Calu3 (cell line): ENCODE measurements around the gene FZR1. TPM values are rescaled to one million over a fixed set of nuclear protein-coding genes. Genes with fewer than 3 reads are reported as not detected.
"Not testable (repeated sequence)": the region's sequence is repeated elsewhere in the genome, so short reads cannot be mapped to it uniquely, and the experiment has no call there.

ENCODE experiments used
- BruUV-seq: library from RNA; stranded (reverse); fragments of 400-500 nt; replicated peaks from 2 replicates; lab custom pipeline; 2021; lab: Mats Ljungman, UMichigan
- CTCF ChIA-PET: fragments of 300-600 bp; sonication (Branson Sonifier 250); formaldehyde crosslinking; loops from one replicate; lab custom pipeline; 2022; ENCODE audit warnings: antibody characterized with exemption; lab: Charles Lee
- DNase-seq: peaks from one replicate; pipeline ENCODE4 v3.0.0; 2022
- H3K27ac Mint-ChIP-seq: one replicate; pipeline ENCODE4 v1.8.0; 2022; ENCODE audit warnings: mixed read lengths; ENCODE audit not compliant: unreplicated experiment
- H3K27me3 Mint-ChIP-seq: one replicate; pipeline ENCODE4 v1.8.0; 2022; ENCODE audit warnings: mixed read lengths; ENCODE audit not compliant: unreplicated experiment
- H3K36me3 Mint-ChIP-seq: one replicate; pipeline ENCODE4 v1.8.0; 2022; ENCODE audit warnings: mild to moderate bottlenecking, moderate library complexity, mixed read lengths; ENCODE audit not compliant: insufficient read depth, unreplicated experiment
- H3K4me1 Mint-ChIP-seq: one replicate; pipeline ENCODE4 v1.8.0; 2022; ENCODE audit warnings: mild to moderate bottlenecking, low read depth, mixed read lengths; ENCODE audit not compliant: unreplicated experiment
- H3K4me3 Mint-ChIP-seq: one replicate; pipeline ENCODE4 v1.8.0; 2022; ENCODE audit warnings: mild to moderate bottlenecking, low read depth, moderate library complexity, mixed read lengths; ENCODE audit not compliant: unreplicated experiment
- H3K9me3 Mint-ChIP-seq: one replicate; pipeline ENCODE4 v1.8.0; 2022; ENCODE audit warnings: low read depth, mixed read lengths; ENCODE audit not compliant: unreplicated experiment
- CTCF ChIP-seq: fragments of 200-600 bp; IDR thresholded peaks from one replicate; pipeline ENCODE4 v1.8.0; 2022; ENCODE audit warnings: antibody characterized with exemption; ENCODE audit not compliant: unreplicated experiment
- intact Hi-C: fragments of 100-400 bp; cut with micrococcal nuclease; formaldehyde crosslinking; loops from one replicate; pipeline ENCODE4 v1.10.0; 2022; ENCODE audit not compliant: unreplicated experiment
- total RNA-seq: library from RNA; stranded (reverse); gene quantifications from 2 replicates; pipeline ENCODE4 v1.2.3, GENCODE V29; 2022

FZR1 gene
- total RNA-seq, 1 experiment from 2014 or later: 33.1 TPM

- H3K9me3 Mint-ChIP-seq: no peaks in the 10 kb centered on the region
- intact Hi-C loops: no loop called here
- no peak for DNase-seq
- no peaks in the 10 kb centered on the region for H3K27me3 Mint-ChIP-seq
- H3K4me3 Mint-ChIP-seq: no peak overlapping the region
- BruUV-seq: no TSS peak
- peaks cover 34% of the 10 kb centered on the region for H3K36me3 Mint-ChIP-seq
- H3K4me1 Mint-ChIP-seq: no peaks in the 10 kb centered on the region
- CTCF ChIA-PET: no interaction called here
- no peak for TF ChIP-seq CTCF
- H3K27ac Mint-ChIP-seq: no peak overlapping the region
Observed at GRCh38 chr19:3578390-3578789, 72.3 kb downstream of the FZR1 start.

- Mint-ChIP-seq H3K36me3 (peaks cover 15% of the 10 kb centered on the region), H3K9me3 (no peaks in the 10 kb centered on the region), H3K27me3 (no peaks in the 10 kb centered on the region), H3K27ac (no peak overlapping the region), H3K4me3 (no peak overlapping the region), H3K4me1 (no peaks in the 10 kb centered on the region)
- intact Hi-C loops: no loop called here
- no TSS peak for BruUV-seq
- CTCF ChIA-PET: interaction anchor here (0.7 kb wide), 1 partner anchor 12 kb away, joined by 3 read pairs; no protein-coding TSS in a partner anchor
- DNase-seq: no peak
- no peak for TF ChIP-seq CTCF
Observed at GRCh38 chr19:3580156-3580934, 74.2 kb downstream of the FZR1 start.

DNA sequence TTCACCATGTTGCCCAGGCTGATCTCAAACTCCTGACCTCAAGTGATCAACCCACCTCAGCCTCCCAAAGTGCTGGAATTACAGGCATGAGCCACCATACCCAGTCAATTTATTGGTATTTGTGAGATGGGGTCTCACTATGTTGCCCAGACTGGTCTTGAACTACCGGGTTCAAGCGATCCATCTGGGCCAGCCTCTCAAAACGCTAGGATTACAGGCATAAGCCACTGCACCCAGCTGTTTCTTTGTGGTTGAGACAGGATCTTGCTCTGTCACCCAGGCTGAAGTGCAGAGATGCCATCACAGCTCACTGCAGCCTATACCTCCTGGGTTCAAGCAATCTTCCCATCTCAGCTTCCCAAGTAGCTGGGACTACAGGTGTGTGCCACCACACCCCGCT, 75.7 kb downstream of the FZR1 start:
- not testable (repeated sequence) for H3K27me3 Mint-ChIP-seq

DNA sequence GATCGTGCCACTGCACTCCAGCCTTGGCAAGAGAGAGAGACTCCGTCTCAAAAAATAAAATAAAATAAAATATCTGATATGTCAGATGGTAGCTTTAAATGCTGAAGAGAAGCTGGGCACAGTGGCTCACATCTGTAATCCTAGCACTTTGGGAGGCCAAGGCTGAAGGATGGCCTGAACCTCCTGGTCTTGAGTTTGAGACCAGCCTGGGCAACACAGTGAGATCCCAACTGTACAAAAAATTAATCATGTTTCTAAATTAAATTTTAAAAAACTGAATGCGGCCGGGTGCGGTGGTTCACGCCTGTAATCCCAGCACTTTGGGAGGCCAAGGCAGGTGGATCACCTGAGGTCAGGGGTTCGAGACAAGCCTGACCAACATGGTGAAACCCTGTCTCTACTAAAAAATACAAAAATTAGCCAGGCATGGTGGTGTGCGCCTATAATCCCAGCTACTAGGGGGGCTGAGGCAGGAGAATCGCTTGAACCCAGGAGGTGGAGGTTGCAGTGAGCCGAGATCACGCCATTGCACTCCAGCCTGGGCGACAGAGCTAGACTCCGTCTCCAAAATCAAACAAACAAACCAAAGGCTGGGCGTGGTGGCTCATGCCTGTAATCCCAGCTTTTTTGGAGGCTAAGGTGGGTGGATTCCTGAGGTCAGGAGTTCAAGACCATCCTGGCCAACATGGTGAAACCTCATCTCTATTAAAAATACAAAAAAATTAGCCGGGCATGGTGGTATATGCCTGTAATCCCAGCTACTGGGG, 78.1 kb downstream of the FZR1 start:
- not testable (repeated sequence) for H3K27ac Mint-ChIP-seq, H3K27me3 Mint-ChIP-seq

More for the DNA sequence above, 75.7 kb downstream of the FZR1 start:
- BruUV-seq, H3K9me3 Mint-ChIP-seq, intact Hi-C loops, H3K36me3 Mint-ChIP-seq, DNase-seq, H3K27ac Mint-ChIP-seq, CTCF ChIA-PET, H3K4me3 Mint-ChIP-seq, H3K4me1 Mint-ChIP-seq: not testable (repeated sequence)

GRCh38 chr19:3585301-3586126, 79.4 kb downstream of the FZR1 start, which contains the start of gene GIPC3:
TSS of gene GIPC3 (plus strand) at chr19:3585478. CDS start at chr19:3585598, 120 bp downstream.
- intact Hi-C loops: no loop called here
- H3K9me3 Mint-ChIP-seq: no peaks in the 10 kb centered on the region
- no TSS peak for BruUV-seq
- no peak for DNase-seq
- no peak within 1 kb of the TSS for H3K4me3 Mint-ChIP-seq
- TF ChIP-seq CTCF: no peak
- H3K27ac Mint-ChIP-seq: no peak within 1 kb of the TSS
- H3K27me3 Mint-ChIP-seq: no peaks in the 10 kb centered on the region
- no peaks in the 10 kb centered on the region for H3K36me3 Mint-ChIP-seq
- CTCF ChIA-PET: interaction anchor here (0.6 kb wide), 1 partner anchor 100 kb away, joined by 3 read pairs; no protein-coding TSS in a partner anchor
- H3K4me1 Mint-ChIP-seq: no peaks in the 10 kb centered on the region

More for the DNA sequence above, 78.1 kb downstream of the FZR1 start:
- H3K36me3 Mint-ChIP-seq, CTCF ChIA-PET, H3K9me3 Mint-ChIP-seq, intact Hi-C loops, BruUV-seq, DNase-seq, H3K4me3 Mint-ChIP-seq, H3K4me1 Mint-ChIP-seq: not testable (repeated sequence)
